ENCODE measurements around the gene IL17A. TPM values are rescaled to one million over a fixed set of nuclear protein-coding genes. Genes with fewer than 3 reads are reported as not detected.

IL17A gene
- total and polyA plus RNA-seq, 2 donors (not counting 1 experiment from before 2014, with no cell fraction given) = not detected

DNA sequence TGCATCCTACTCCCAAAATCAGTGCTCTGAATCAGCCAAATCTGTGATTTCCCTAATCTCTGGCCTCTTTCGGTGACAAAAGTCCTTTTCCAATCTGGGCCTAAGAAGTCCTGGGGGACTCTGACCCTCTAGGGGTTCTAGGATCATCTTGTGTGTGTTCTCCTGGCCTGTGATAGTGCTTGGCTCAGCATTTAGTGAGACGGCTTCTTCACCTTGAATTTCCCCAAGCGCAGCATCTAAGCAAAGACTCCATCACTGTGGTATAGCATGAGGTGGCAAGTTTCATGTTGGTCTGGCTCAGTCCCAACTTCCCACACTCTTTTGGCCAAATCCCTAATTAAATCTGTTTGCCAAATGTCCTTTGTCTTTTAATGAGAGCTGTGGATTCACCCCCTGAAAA is 12.1 kb upstream of the IL17A start:
- H3K4me1 ChIP-seq (ENCODE audit: control insufficient read depth, extremely low read depth, insufficient read depth, low read length) = no peaks in the 10 kb centered on the region
- no peak overlapping the region for H3K4me2 ChIP-seq (ENCODE audit: extremely low read depth, insufficient read depth, low read length)
- no peak overlapping the region for H2AFZ ChIP-seq (ENCODE audit: low read length)
- no peaks in the 10 kb centered on the region for H3K27me3 ChIP-seq (ENCODE audit: control insufficient read depth, insufficient read depth, low read length)
- no peaks in the 10 kb centered on the region for H3K9me3 ChIP-seq (ENCODE audit: control insufficient read depth, insufficient read depth, low read depth, low read length)
- H3K27ac ChIP-seq (ENCODE audit: insufficient read depth, low read length) = no peak overlapping the region
- TF ChIP-seq, protein P1, sequence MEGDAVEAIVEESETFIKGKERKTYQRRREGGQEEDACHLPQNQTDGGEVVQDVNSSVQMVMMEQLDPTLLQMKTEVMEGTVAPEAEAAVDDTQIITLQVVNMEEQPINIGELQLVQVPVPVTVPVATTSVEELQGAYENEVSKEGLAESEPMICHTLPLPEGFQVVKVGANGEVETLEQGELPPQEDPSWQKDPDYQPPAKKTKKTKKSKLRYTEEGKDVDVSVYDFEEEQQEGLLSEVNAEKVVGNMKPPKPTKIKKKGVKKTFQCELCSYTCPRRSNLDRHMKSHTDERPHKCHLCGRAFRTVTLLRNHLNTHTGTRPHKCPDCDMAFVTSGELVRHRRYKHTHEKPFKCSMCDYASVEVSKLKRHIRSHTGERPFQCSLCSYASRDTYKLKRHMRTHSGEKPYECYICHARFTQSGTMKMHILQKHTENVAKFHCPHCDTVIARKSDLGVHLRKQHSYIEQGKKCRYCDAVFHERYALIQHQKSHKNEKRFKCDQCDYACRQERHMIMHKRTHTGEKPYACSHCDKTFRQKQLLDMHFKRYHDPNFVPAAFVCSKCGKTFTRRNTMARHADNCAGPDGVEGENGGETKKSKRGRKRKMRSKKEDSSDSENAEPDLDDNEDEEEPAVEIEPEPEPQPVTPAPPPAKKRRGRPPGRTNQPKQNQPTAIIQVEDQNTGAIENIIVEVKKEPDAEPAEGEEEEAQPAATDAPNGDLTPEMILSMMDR (conservative IDR thresholded peaks at IDR 0.05 in 1 of 2, IDR thresholded peaks at IDR 0.05 in 1 of 2; ENCODE audit: low read depth in 1 of 2, low read length in 2 of 2) = no peak
- TF ChIP-seq EZH2 (IDR thresholded peaks at IDR 0.05; ENCODE audit: low read length, missing control alignments) = no peak
- H3K4me3 ChIP-seq (replicated peaks in 1 of 4; ENCODE audit: control extremely low read depth in 1 of 4, insufficient read depth in 1 of 4, low read depth in 3 of 4, low read length in 4 of 4) = no peak overlapping the region
- no peaks in the 10 kb centered on the region for H4K20me1 ChIP-seq (ENCODE audit: control insufficient read depth, extremely low read depth, insufficient read depth, low read length)
- no peaks in the 10 kb centered on the region for H3K36me3 ChIP-seq (ENCODE audit: control insufficient read depth, insufficient read depth, low read length)
- no peak for DNase-seq (ENCODE audit: low read depth in 2 of 2)
- no peaks in the 10 kb centered on the region for H3K79me2 ChIP-seq (ENCODE audit: control insufficient read depth, insufficient read depth, low read length)
- H3K9ac ChIP-seq (ENCODE audit: insufficient read depth, low read length) = no peak overlapping the region

DNA sequence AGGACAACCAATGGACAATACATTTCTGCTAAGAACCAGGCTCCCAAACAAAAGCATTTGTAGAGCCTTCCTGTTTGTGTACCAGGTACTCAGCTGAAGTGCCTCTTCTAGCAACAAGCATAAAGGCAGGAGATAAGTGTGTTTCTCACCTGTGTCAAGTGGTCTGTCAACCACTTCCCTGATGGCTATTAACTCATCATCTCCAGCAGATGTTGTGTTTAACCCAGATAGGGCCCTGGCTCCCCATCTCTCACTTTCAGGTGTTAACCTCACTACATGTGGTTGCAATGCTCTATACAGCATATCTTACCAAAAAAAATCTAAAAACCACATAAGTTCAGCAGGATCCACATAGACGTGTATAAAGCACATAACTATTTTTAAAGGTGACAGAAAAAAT is 9.6 kb upstream of the IL17A start:
- Histone ChIP-seq H3K27me3 (ENCODE audit: control insufficient read depth, insufficient read depth, low read length) (no peaks in the 10 kb centered on the region), H3K9ac (ENCODE audit: insufficient read depth, low read length) (no peak overlapping the region), H2AFZ (ENCODE audit: low read length) (no peak overlapping the region), H3K79me2 (ENCODE audit: control insufficient read depth, insufficient read depth, low read length) (no peaks in the 10 kb centered on the region), H3K4me3 (replicated peaks in 1 of 4; ENCODE audit: control extremely low read depth in 1 of 4, insufficient read depth in 1 of 4, low read depth in 3 of 4, low read length in 4 of 4) (no peak overlapping the region), H4K20me1 (ENCODE audit: control insufficient read depth, extremely low read depth, insufficient read depth, low read length) (no peaks in the 10 kb centered on the region), H3K36me3 (ENCODE audit: control insufficient read depth, insufficient read depth, low read length) (no peaks in the 10 kb centered on the region), H3K4me1 (ENCODE audit: control insufficient read depth, extremely low read depth, insufficient read depth, low read length) (no peaks in the 10 kb centered on the region), H3K9me3 (ENCODE audit: control insufficient read depth, insufficient read depth, low read depth, low read length) (no peaks in the 10 kb centered on the region), H3K4me2 (ENCODE audit: extremely low read depth, insufficient read depth, low read length) (no peak overlapping the region), H3K27ac (ENCODE audit: insufficient read depth, low read length) (no peak overlapping the region)
- no peak for TF ChIP-seq EZH2 (IDR thresholded peaks at IDR 0.05; ENCODE audit: low read length, missing control alignments)
- TF ChIP-seq, protein P1 (conservative IDR thresholded peaks at IDR 0.05 in 1 of 2, IDR thresholded peaks at IDR 0.05 in 1 of 2; ENCODE audit: low read depth in 1 of 2, low read length in 2 of 2) = no peak
- no peak for DNase-seq (ENCODE audit: low read depth in 2 of 2)

- Histone ChIP-seq H2AFZ (ENCODE audit: low read length) (no peak overlapping the region), H3K36me3 (ENCODE audit: control insufficient read depth, insufficient read depth, low read length) (no peaks in the 10 kb centered on the region), H3K9me3 (ENCODE audit: control insufficient read depth, insufficient read depth, low read depth, low read length) (no peaks in the 10 kb centered on the region), H3K4me1 (ENCODE audit: control insufficient read depth, extremely low read depth, insufficient read depth, low read length) (no peaks in the 10 kb centered on the region), H3K9ac (ENCODE audit: insufficient read depth, low read length) (no peak overlapping the region), H3K27me3 (ENCODE audit: control insufficient read depth, insufficient read depth, low read length) (no peaks in the 10 kb centered on the region), H3K4me2 (ENCODE audit: extremely low read depth, insufficient read depth, low read length) (no peak overlapping the region), H4K20me1 (ENCODE audit: control insufficient read depth, extremely low read depth, insufficient read depth, low read length) (no peaks in the 10 kb centered on the region), H3K79me2 (ENCODE audit: control insufficient read depth, insufficient read depth, low read length) (no peaks in the 10 kb centered on the region), H3K4me3 (replicated peaks in 1 of 4; ENCODE audit: control extremely low read depth in 1 of 4, insufficient read depth in 1 of 4, low read depth in 3 of 4, low read length in 4 of 4) (no peak overlapping the region), H3K27ac (ENCODE audit: insufficient read depth, low read length) (no peak overlapping the region)
- TF ChIP-seq, protein P1 (conservative IDR thresholded peaks at IDR 0.05 in 1 of 2, IDR thresholded peaks at IDR 0.05 in 1 of 2; ENCODE audit: low read depth in 1 of 2, low read length in 2 of 2) = no peak
- TF ChIP-seq EZH2 (IDR thresholded peaks at IDR 0.05; ENCODE audit: low read length, missing control alignments) = no peak
- no peak for DNase-seq (ENCODE audit: low read depth in 2 of 2)
Observed at GRCh38 chr6:52177961-52178360, 8.2 kb upstream of the IL17A start.
